ENCODE measurements around the gene ITPRID2. TPM values are rescaled to one million over a fixed set of nuclear protein-coding genes. Genes with fewer than 3 reads are reported as not detected.

ITPRID2 gene
- polyA plus RNA-seq, 3 donors: 17.9 to 50.2 (median 23.0) TPM

GRCh38 chr2:181846399-181847197 is 44.9 kb upstream of the ITPRID2 start:
- H3K4me3 Mint-ChIP-seq: no peak overlapping the region
- no peaks in the 10 kb centered on the region for H3K27me3 Mint-ChIP-seq (ENCODE audit: low read depth in 3 of 3)
- no CpG with 5 or more reads among the region's 4 CpGs for WGBS (ENCODE audit: insufficient coverage)
- H3K27ac Mint-ChIP-seq: peak overlapping the region; percentile 81 to 93 (median 88)
- Histone ChIP-seq H3K4me3 (replicated peaks in 1 of 3; ENCODE audit: low read depth in 2 of 3, low read length in 3 of 3) (no peak overlapping the region), H3K4me1 (ENCODE audit: control insufficient read depth in 1 of 2, insufficient read depth in 2 of 2, low read length in 2 of 2) (peaks cover 36 to 58% of the 10 kb centered on the region in 2 donors), H3K4me2 (replicated peaks; ENCODE audit: extremely low read depth, low read length, poor library complexity, severe bottlenecking) (no peak overlapping the region), H3K27me3 (ENCODE audit: control insufficient read depth in 2 of 2, insufficient read depth in 2 of 2, low read length in 2 of 2) (no peaks in the 10 kb centered on the region), H4K20me1 (ENCODE audit: insufficient read depth, low read length) (no peaks in the 10 kb centered on the region), H3K27ac (ENCODE audit: low read depth in 1 of 2, low read length in 2 of 2) (peak overlapping the region in 1 of 2 donors; percentile 87), H2AFZ (ENCODE audit: insufficient read depth, low read depth, low read length, poor library complexity, severe bottlenecking) (peak overlapping the region; percentile 24), H3K36me3 (replicated peaks in 1 of 2; ENCODE audit: control insufficient read depth in 1 of 2, insufficient read depth in 2 of 2, low read length in 2 of 2) (no peaks in the 10 kb centered on the region), H3K79me2 (ENCODE audit: insufficient read depth, low read length) (no peaks in the 10 kb centered on the region), H3K9ac (ENCODE audit: insufficient read depth, low read length, poor library complexity, severe bottlenecking) (no peak overlapping the region), H3K9me3 (replicated peaks in 1 of 2; ENCODE audit: control insufficient read depth in 1 of 2, insufficient read depth in 1 of 2, low read length in 2 of 2) (no peaks in the 10 kb centered on the region)
- H3K9me3 Mint-ChIP-seq: no peaks in the 10 kb centered on the region
- TF ChIP-seq CTCF (IDR thresholded peaks at IDR 0.05): no peak
- no peaks in the 10 kb centered on the region for H3K36me3 Mint-ChIP-seq
- intact Hi-C loops (cut with micrococcal nuclease): loop anchor here in 1 of 2 donors (10.0 kb wide), 1 partner anchor 48 kb away; the partner anchor contains the start of gene ITPRID2
- peaks cover 41% of the 10 kb centered on the region for H3K4me1 Mint-ChIP-seq
- peak; percentile 60 to 76 (median 74) for DNase-seq

GRCh38 chr2:181847198-181847556 is 44.4 kb upstream of the ITPRID2 start:
- Histone ChIP-seq H3K4me3 (replicated peaks in 1 of 3; ENCODE audit: low read depth in 2 of 3, low read length in 3 of 3) (no peak overlapping the region), H3K4me2 (replicated peaks; ENCODE audit: extremely low read depth, low read length, poor library complexity, severe bottlenecking) (no peak overlapping the region), H3K9me3 (replicated peaks in 1 of 2; ENCODE audit: control insufficient read depth in 1 of 2, insufficient read depth in 1 of 2, low read length in 2 of 2) (no peaks in the 10 kb centered on the region), H3K27me3 (ENCODE audit: control insufficient read depth in 2 of 2, insufficient read depth in 2 of 2, low read length in 2 of 2) (no peaks in the 10 kb centered on the region), H3K9ac (ENCODE audit: insufficient read depth, low read length, poor library complexity, severe bottlenecking) (no peak overlapping the region), H3K4me1 (ENCODE audit: control insufficient read depth in 1 of 2, insufficient read depth in 2 of 2, low read length in 2 of 2) (peaks cover 42 to 64% of the 10 kb centered on the region in 2 donors), H3K79me2 (ENCODE audit: insufficient read depth, low read length) (no peaks in the 10 kb centered on the region), H4K20me1 (ENCODE audit: insufficient read depth, low read length) (no peaks in the 10 kb centered on the region), H3K27ac (ENCODE audit: low read depth in 1 of 2, low read length in 2 of 2) (peak overlapping the region in 1 of 2 donors; percentile 87), H3K36me3 (replicated peaks in 1 of 2; ENCODE audit: control insufficient read depth in 1 of 2, insufficient read depth in 2 of 2, low read length in 2 of 2) (no peaks in the 10 kb centered on the region), H2AFZ (ENCODE audit: insufficient read depth, low read depth, low read length, poor library complexity, severe bottlenecking) (no peak overlapping the region)
- Mint-ChIP-seq H3K9me3 (no peaks in the 10 kb centered on the region), H3K4me3 (no peak overlapping the region), H3K4me1 (peaks cover 47% of the 10 kb centered on the region), H3K27me3 (ENCODE audit: low read depth in 3 of 3) (no peaks in the 10 kb centered on the region), H3K36me3 (no peaks in the 10 kb centered on the region), H3K27ac (peak overlapping the region; percentile 81 to 93 (median 88))
- intact Hi-C loops (cut with micrococcal nuclease): loop anchor here in 1 of 2 donors (10.0 kb wide), 1 partner anchor 48 kb away; the partner anchor contains the start of gene ITPRID2
- no peak for TF ChIP-seq CTCF (IDR thresholded peaks at IDR 0.05)
- no peak for DNase-seq
